OCI-LY7 (cell line): Measurements from ENCODE around the gene UTS2R.

Experiments
- EZH2phosphoT487 ChIP-seq: fragments of 200-600 bp; sonication (generic); IDR thresholded peaks from 2 replicates; pipeline ENCODE4 v1.6.1; 2018; ENCODE audit warnings: low read depth, borderline replicate concordance, mild to moderate bottlenecking, mixed run types, antibody characterized with exemption, low read length, moderate library complexity, mixed read lengths
- TF ChIP-seq, protein P1 (sequence below): fragments of 200-600 bp; sonication (generic); conservative IDR thresholded peaks from 2 replicates; pipeline ENCODE4 v1.5.1; 2014; ENCODE audit warnings: mild to moderate bottlenecking, antibody characterized with exemption, low read length, moderate library complexity, mixed read lengths

DNA sequence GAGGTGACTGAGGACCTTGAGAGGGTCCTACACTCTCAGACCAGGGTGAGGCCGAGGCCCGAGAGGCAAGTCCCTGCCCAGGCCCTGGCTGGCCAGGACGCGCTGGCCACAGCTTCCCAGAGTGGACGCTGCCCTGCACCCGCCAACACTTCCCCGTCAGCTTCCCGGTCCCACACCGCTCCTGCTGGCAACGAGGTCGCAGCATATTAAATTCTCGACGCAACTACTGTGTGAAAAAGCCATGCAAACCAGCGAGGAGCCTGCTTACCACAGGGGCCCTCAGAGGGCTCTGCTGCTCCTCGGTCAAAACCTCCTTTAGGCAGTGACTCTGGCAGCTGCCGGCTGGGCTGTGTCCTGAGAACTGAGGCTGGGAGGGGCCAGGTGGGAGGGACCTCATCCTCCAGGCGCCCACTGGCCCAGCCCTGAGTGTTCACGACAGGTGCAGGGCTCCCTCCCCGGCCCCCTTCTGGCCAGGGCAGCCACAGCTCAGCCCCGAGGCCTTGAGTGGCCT lies 14.7 kb upstream of the UTS2R start:
- TF ChIP-seq, protein P1, sequence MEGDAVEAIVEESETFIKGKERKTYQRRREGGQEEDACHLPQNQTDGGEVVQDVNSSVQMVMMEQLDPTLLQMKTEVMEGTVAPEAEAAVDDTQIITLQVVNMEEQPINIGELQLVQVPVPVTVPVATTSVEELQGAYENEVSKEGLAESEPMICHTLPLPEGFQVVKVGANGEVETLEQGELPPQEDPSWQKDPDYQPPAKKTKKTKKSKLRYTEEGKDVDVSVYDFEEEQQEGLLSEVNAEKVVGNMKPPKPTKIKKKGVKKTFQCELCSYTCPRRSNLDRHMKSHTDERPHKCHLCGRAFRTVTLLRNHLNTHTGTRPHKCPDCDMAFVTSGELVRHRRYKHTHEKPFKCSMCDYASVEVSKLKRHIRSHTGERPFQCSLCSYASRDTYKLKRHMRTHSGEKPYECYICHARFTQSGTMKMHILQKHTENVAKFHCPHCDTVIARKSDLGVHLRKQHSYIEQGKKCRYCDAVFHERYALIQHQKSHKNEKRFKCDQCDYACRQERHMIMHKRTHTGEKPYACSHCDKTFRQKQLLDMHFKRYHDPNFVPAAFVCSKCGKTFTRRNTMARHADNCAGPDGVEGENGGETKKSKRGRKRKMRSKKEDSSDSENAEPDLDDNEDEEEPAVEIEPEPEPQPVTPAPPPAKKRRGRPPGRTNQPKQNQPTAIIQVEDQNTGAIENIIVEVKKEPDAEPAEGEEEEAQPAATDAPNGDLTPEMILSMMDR, result no peak
- no peak for TF ChIP-seq EZH2phosphoT487
